GM21825 (cell line): ENCODE data around the gene FADS1.

Experiments used
- ATAC-seq: cut with Tn5 transposase; IDR thresholded peaks from one replicate; pipeline ENCODE4 v1.9.1; 2021; ENCODE audit warnings: mild to moderate bottlenecking, moderate library complexity; ENCODE audit not compliant: unreplicated experiment

The FADS1 gene

GRCh38 chr11:61797263-61797944, 19.4 kb downstream of the FADS1 start:
- ATAC-seq: no peak

GRCh38 chr11:61795876-61796526, 20.8 kb downstream of the FADS1 start:
- no peak for ATAC-seq

DNA sequence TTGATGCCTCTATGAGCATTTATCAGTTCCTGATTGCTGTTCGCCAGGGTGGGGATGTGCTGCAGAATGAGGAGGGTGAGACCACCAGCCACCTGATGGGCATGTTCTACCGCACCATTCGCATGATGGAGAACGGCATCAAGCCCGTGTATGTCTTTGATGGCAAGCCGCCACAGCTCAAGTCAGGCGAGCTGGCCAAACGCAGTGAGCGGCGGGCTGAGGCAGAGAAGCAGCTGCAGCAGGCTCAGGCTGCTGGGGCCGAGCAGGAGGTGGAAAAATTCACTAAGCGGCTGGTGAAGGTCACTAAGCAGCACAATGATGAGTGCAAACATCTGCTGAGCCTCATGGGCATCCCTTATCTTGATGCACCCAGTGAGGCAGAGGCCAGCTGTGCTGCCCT, 21.3 kb downstream of the FADS1 start:
- no peak for ATAC-seq

DNA sequence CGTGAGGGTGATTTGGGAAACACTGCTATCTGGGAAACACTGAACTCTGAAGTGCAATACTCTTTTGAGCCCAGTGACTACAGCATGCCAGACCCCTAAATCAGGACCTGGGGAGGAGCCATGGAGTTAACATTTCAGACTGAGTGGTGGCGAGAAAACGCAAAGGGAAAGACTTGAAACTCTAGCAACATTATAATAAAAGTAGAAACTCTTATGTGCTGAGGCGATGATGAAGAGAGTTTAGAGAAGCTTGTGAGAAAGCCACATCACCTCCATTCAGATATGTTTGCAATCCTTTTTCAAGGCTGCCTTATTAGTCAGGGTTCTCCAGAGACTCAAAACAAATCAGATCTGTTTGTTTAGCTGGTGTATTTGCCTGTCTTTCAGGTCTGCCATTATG, 22.2 kb downstream of the FADS1 start:
- ATAC-seq: no peak

- no peak for ATAC-seq
These were observed 23.0 kb downstream of the FADS1 start for GRCh38 chr11:61793829-61794204.

GRCh38 chr11:61793083-61793828, 23.5 kb downstream of the FADS1 start:
- no peak for ATAC-seq

- ATAC-seq: peak; percentile 77
These were observed 24.3 kb downstream of the FADS1 start, which contains the start of the genes FEN1 and TMEM258 for GRCh38 chr11:61792310-61793082. Gene FEN1 (plus strand): TSS chr11:61792911. CDS start chr11:61795362, 2,451 bp downstream. Gene TMEM258 (minus strand): TSS chr11:61792599. CDS start chr11:61792558, 41 bp downstream.

- ATAC-seq: peak; percentile 24
These were observed 25.0 kb downstream of the FADS1 start for GRCh38 chr11:61791737-61792309.

DNA sequence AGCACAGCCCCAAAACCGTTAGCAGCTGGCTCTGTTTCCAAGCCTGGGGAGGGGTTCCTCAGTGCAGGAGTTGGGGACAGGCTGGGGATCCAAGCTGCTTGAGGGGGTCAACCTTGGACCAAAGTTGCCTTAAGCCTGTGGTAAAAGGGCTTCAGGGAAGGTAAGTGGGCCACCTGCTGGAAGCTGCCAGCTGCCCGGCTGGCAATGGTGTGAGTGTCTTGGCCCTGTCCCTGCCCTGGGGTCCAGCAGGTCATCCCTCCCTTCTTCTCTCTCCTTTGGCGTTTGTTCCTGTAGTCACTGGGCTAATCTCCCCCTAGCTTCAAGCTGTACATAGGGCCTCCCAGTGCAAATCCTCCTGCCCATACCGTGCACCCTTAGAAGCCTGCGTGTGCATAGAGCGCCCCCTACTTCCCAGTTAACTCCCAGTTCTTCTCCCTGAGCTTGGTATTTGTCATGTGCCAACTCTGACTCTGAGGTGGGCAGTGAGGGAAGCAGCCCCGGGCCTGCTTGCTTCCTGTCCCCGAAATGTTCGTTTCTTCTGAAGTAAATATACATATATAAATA, 28.8 kb downstream of the FADS1 start:
- no peak for ATAC-seq

GRCh38 chr11:61785837-61786402, 30.9 kb downstream of the FADS1 start:
- ATAC-seq: peak; percentile 41

GRCh38 chr11:61784506-61784805, 32.3 kb downstream of the FADS1 start:
- ATAC-seq: no peak

GRCh38 chr11:61783717-61784505, 32.9 kb downstream of the FADS1 start:
- ATAC-seq: no peak

GRCh38 chr11:61782841-61783240, 34.0 kb downstream of the FADS1 start:
- ATAC-seq: no peak

DNA sequence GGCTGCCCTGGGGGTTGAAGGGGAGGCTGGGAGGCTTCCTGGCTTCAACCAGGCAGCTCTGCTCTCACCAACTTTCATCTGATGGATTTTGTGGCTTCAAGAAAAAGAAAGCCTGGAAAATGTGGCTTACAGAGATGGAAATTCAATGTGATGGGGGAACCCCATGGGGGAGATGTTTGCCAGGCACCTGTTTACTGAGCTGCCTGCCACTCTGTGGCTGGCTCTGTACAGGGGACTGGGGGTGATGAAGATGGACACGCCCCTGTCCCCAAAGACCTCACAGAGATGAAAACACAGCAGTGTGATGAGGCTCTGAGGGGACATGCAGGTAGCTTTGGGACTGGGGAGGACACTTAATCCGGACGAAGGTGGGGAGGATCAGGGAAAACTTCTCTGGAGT, 34.5 kb downstream of the FADS1 start:
- no peak for ATAC-seq

- ATAC-seq: no peak
These were observed 35.2 kb downstream of the FADS1 start for GRCh38 chr11:61781585-61781984.

- no peak for ATAC-seq
These were observed 36.1 kb downstream of the FADS1 start for GRCh38 chr11:61780581-61781162.

DNA sequence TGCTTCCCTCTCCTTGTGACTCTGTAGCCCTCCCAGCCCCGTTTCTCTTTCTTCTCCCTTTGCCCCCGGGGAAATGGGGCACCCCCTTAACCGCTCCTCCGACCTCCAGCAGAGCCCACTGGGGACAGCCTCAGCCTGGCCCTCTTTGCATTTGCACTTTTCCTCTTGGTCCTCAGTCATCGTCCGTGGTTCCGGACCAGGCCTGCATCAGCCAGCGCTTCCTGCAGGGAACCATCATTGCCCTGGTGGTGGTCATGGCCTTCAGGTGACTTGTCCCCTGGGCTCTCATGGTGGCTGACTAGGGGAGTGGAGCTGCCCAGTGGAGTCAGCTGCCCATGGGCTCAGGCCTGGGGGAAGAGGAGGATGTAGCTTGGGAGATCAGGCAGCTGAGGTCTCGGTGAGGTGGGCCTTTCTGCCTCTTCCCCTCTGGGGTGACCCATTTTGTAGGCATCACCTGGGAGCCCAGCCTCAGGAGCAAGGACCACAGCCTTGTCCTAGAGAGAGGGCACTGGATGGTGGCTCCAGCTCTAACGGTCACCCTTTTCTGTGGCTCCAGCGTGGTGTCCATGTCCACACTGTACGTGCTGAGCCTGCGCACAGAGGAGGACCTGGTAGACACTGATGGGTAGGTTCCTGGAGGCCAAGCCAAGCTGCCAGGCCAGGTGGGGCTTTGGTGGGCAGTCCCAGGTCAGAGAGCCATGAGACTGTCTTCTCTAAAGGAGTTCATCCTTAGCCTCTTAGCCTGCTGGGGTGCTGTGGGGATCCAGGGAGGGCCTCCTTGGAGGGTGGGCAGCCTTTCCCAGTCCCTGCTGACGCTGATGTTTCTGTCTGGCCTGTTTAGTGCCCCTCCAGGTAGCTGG, 36.9 kb downstream of the FADS1 start:
- no peak for ATAC-seq
